GM12865 (cell line): Measurements from ENCODE around the gene DCST2.
A peak's percentile ranks its signal among the peaks of the same experiment; 100 is the strongest.

Source experiments
- DNase-seq: peaks from one replicate; pipeline ENCODE4 v3.0.0; 2010; ENCODE audit warnings: low read depth
- H3K4me3 ChIP-seq: 2 replicates; pipeline ENCODE4 v1.5.1; 2011; ENCODE audit warnings: mild to moderate bottlenecking, low read depth, low read length, control low read depth
- CTCF ChIP-seq: IDR thresholded peaks from 2 replicates; pipeline ENCODE4 v1.5.1; 2011; ENCODE audit warnings: low read length, control low read depth, low read depth, inconsistent platforms; ENCODE audit not compliant: insufficient read depth; ENCODE audit errors: missing control alignments

DCST2 gene

GRCh38 chr1:155048449-155049334 lies 15.1 kb upstream of the DCST2 start:
- no peak for TF ChIP-seq CTCF
- DNase-seq = no peak
- H3K4me3 ChIP-seq = no peak overlapping the region

GRCh38 chr1:155044812-155045657 lies 11.5 kb upstream of the DCST2 start:
- TF ChIP-seq CTCF = peak; percentile 68
- H3K4me3 ChIP-seq = no peak overlapping the region
- DNase-seq = peak; percentile 81

- no peak for TF ChIP-seq CTCF
- no peak for DNase-seq
- H3K4me3 ChIP-seq = no peak overlapping the region
Measured at GRCh38 chr1:155044365-155044764, 10.8 kb upstream of the DCST2 start.

GRCh38 chr1:155043793-155044192 lies 10.2 kb upstream of the DCST2 start:
- TF ChIP-seq CTCF = no peak
- no peak overlapping the region for H3K4me3 ChIP-seq
- DNase-seq = no peak

GRCh38 chr1:155043301-155043702 lies 9.7 kb upstream of the DCST2 start:
- no peak for TF ChIP-seq CTCF
- no peak for DNase-seq

GRCh38 chr1:155042789-155043188 lies 9.2 kb upstream of the DCST2 start:
- DNase-seq = no peak
- no peak for TF ChIP-seq CTCF
- no peak overlapping the region for H3K4me3 ChIP-seq

More at GRCh38 chr1:155043301-155043702, 9.7 kb upstream of the DCST2 start:
- H3K4me3 ChIP-seq = no peak overlapping the region
